ENCODE measurements around the gene TNS3.

TNS3 gene

GRCh38 chr7:47366960-47367359 is 215.0 kb downstream of the TNS3 start:
- DNase-seq (ENCODE audit: low read depth in 1 of 2, low spot score in 1 of 2), result no peak
- TF ChIP-seq POLR2AphosphoS5 (IDR thresholded peaks at IDR 0.05; ENCODE audit: low read depth), result no peak
- TF ChIP-seq SPI1 (IDR thresholded peaks at IDR 0.05; ENCODE audit: borderline replicate concordance, low read depth), result no peak
- no peak for TF ChIP-seq GABPA (IDR thresholded peaks at IDR 0.05; ENCODE audit: low read depth)
- no peak for TF ChIP-seq REST (IDR thresholded peaks at IDR 0.05; ENCODE audit: insufficient replicate concordance, low read depth)
- no peak for TF ChIP-seq CTCF (IDR thresholded peaks at IDR 0.05; ENCODE audit: insufficient read depth, low read length)
- Histone ChIP-seq H3K4me3 (replicated peaks; ENCODE audit: insufficient read depth, low read length) (no peak overlapping the region), H3K27me3 (ENCODE audit: insufficient read depth, poor library complexity, severe bottlenecking) (no peaks in the 10 kb centered on the region), H3K27ac (replicated peaks) (no peak overlapping the region)

- Histone ChIP-seq H3K27ac (replicated peaks) (no peak overlapping the region), H3K4me3 (replicated peaks; ENCODE audit: insufficient read depth, low read length) (no peak overlapping the region), H3K27me3 (ENCODE audit: insufficient read depth, poor library complexity, severe bottlenecking) (no peaks in the 10 kb centered on the region)
- no peak for TF ChIP-seq POLR2AphosphoS5 (IDR thresholded peaks at IDR 0.05; ENCODE audit: low read depth)
- TF ChIP-seq GABPA (IDR thresholded peaks at IDR 0.05; ENCODE audit: low read depth), result no peak
- TF ChIP-seq SPI1 (IDR thresholded peaks at IDR 0.05; ENCODE audit: borderline replicate concordance, low read depth), result no peak
- no peak for TF ChIP-seq REST (IDR thresholded peaks at IDR 0.05; ENCODE audit: insufficient replicate concordance, low read depth)
- TF ChIP-seq CTCF (IDR thresholded peaks at IDR 0.05; ENCODE audit: insufficient read depth, low read length), result no peak
- no peak for DNase-seq (ENCODE audit: low read depth in 1 of 2, low spot score in 1 of 2)
These were observed 215.7 kb downstream of the TNS3 start for GRCh38 chr7:47366211-47366610.

- no peak for DNase-seq (ENCODE audit: low read depth in 1 of 2, low spot score in 1 of 2)
- H3K4me3 ChIP-seq (replicated peaks; ENCODE audit: insufficient read depth, low read length), result no peak overlapping the region
- H3K27me3 ChIP-seq (ENCODE audit: insufficient read depth, poor library complexity, severe bottlenecking), result no peaks in the 10 kb centered on the region
- TF ChIP-seq POLR2AphosphoS5 (IDR thresholded peaks at IDR 0.05; ENCODE audit: low read depth) (no peak), REST (IDR thresholded peaks at IDR 0.05; ENCODE audit: insufficient replicate concordance, low read depth) (no peak), GABPA (IDR thresholded peaks at IDR 0.05; ENCODE audit: low read depth) (no peak), SPI1 (IDR thresholded peaks at IDR 0.05; ENCODE audit: borderline replicate concordance, low read depth) (no peak), CTCF (IDR thresholded peaks at IDR 0.05; ENCODE audit: insufficient read depth, low read length) (no peak)
- H3K27ac ChIP-seq (replicated peaks), result no peak overlapping the region
These were observed 218.9 kb downstream of the TNS3 start for GRCh38 chr7:47362984-47363383.

Measured in HL-60 (cell line).